Kidney (tissue), 14 donors: ENCODE results near the gene SPECC1. TPM values are rescaled to one million over a fixed set of nuclear protein-coding genes. Genes with fewer than 3 reads are reported as not detected.
"Not testable (repeated sequence)": the region's sequence is repeated elsewhere in the genome, so short reads cannot be mapped to it uniquely, and the experiment has no call there.

Source experiments
- DNase-seq, 5 donors: peaks; one replicate each; pipeline ENCODE4 v3.0.0-alpha.2; 2013 to 2020
- FAIRE-seq: peaks from 2 replicates; lab custom pipeline; 2012; peaks lifted over from hg19 to GRCh38; lab: Jason Lieb, UNC
- H3K27ac ChIP-seq, 2 donors: one replicate each; pipeline ENCODE4 v1.7.0; 2013; ENCODE audit warnings: low read depth in 2 of 2, low read length in 2 of 2, inconsistent platforms in 1 of 2
- H3K27me3 ChIP-seq: one replicate; pipeline ENCODE4 v1.7.1; 2013; ENCODE audit warnings: low read length, inconsistent platforms; ENCODE audit not compliant: control insufficient read depth, insufficient read depth
- H3K36me3 ChIP-seq, 3 donors: one replicate each; pipeline versions ENCODE4 v1.7.0 to v1.7.1; 2013; ENCODE audit warnings: low read length in 3 of 3, control low read depth in 1 of 3, inconsistent platforms in 1 of 3; ENCODE audit not compliant: insufficient read depth in 3 of 3, control insufficient read depth in 2 of 3
- H3K4me1 ChIP-seq, 3 donors: one replicate each; pipeline versions ENCODE4 v1.7.0 to v1.7.1; 2013; ENCODE audit warnings: low read length in 3 of 3, inconsistent platforms in 1 of 3, low read depth in 1 of 3; ENCODE audit not compliant: control insufficient read depth in 2 of 3, insufficient read depth in 2 of 3
- H3K4me3 ChIP-seq, 3 donors: one replicate each; pipeline versions ENCODE4 v1.7.0 to v1.8.1; 2013; ENCODE audit warnings: low read length in 3 of 3, control low read depth in 1 of 3, inconsistent platforms in 1 of 3
- H3K9ac ChIP-seq, 3 donors: one replicate each; pipeline versions ENCODE4 v1.7.0 to v1.7.1; 2013; ENCODE audit warnings: low read length in 3 of 3, control low read depth in 1 of 3, inconsistent platforms in 1 of 3
- H3K9me3 ChIP-seq, 3 donors: one replicate each; pipeline versions ENCODE4 v1.7.0 to v1.7.1; 2013; ENCODE audit warnings: low read length in 3 of 3, control low read depth in 1 of 3, inconsistent platforms in 1 of 3; ENCODE audit not compliant: control insufficient read depth in 2 of 3, insufficient read depth in 1 of 3
- CTCF ChIP-seq: IDR thresholded peaks from 3 replicates; pipeline ENCODE4 v1.5.1; 2012; ENCODE audit warnings: mild to moderate bottlenecking, moderate library complexity, borderline replicate concordance; ENCODE audit not compliant: insufficient read depth; ENCODE audit errors: extremely low read depth
- intact Hi-C: fragments of 100-400 bp; cut with DNase I; formaldehyde crosslinking; loops from one replicate; pipeline ENCODE4 v1.11.1; 2022
- polyA plus RNA-seq: library from polyadenylated mRNA; stranded (reverse); fragments of 350-450 nt; fragmentation: Illumina TruSeq; extraction: RNeasy Lipid Tissue Mini Kit (QIAGEN cat#74804); gene quantifications from one replicate; pipeline ENCODE4 v1.2.3, GENCODE V29; 2014; ENCODE audit warnings: low read depth, low replicate concordance; ENCODE audit not compliant: insufficient read depth
- total RNA-seq: library from RNA; stranded (reverse); fragmentation: NEBNext Ultra II Directional; extraction: Animal tissue kit (Norgen Biotek cat#: 25700); gene quantifications from one replicate; pipeline ENCODE4 v1.2.1, GENCODE V29; 2021
- donor health status: control.
- donor health status: control.
- donor health status: control.
- donor health status: control.
- donor health status: control.
- donor health status: DM: yes; HTN: yes; CAD: no.
- donor health status: Normal renal cell carcinoma (clear cell type).

Gene SPECC1
- total and polyA plus RNA-seq, 2 donors from 2014 or later, result 7.6 to 29.1 TPM

- no peak overlapping the region for H3K27ac ChIP-seq
- intact Hi-C loops, result no loop called here
- H3K9ac ChIP-seq, result no peak overlapping the region
- no peak for TF ChIP-seq CTCF
- DNase-seq (no peak), FAIRE-seq (no peak)
- H3K27me3 ChIP-seq, result no peaks in the 10 kb centered on the region
- H3K4me3 ChIP-seq, result no peak overlapping the region
- H3K4me1 ChIP-seq, result no peaks in the 10 kb centered on the region
- no peaks in the 10 kb centered on the region for H3K9me3 ChIP-seq
- peaks cover 0 to 5% (median 0%) of the 10 kb centered on the region in 3 donors for H3K36me3 ChIP-seq
These were observed 225.1 kb downstream of the SPECC1 start for GRCh38 chr17:20234276-20234675.

- Histone ChIP-seq H3K9me3 (no peaks in the 10 kb centered on the region), H3K4me1 (no peaks in the 10 kb centered on the region), H3K36me3 (no peaks in the 10 kb centered on the region), H3K27ac (no peak overlapping the region), H3K27me3 (no peaks in the 10 kb centered on the region), H3K4me3 (no peak overlapping the region), H3K9ac (no peak overlapping the region)
- intact Hi-C loops, result no loop called here
- DNase-seq (no peak), FAIRE-seq (no peak)
- no peak for TF ChIP-seq CTCF
These were observed 226.6 kb downstream of the SPECC1 start for GRCh38 chr17:20235747-20236146.

- no peak for FAIRE-seq
- no peak overlapping the region for H3K9ac ChIP-seq
- H3K27me3 ChIP-seq, result no peaks in the 10 kb centered on the region
These were observed 227.5 kb downstream of the SPECC1 start for GRCh38 chr17:20236578-20237227.

GRCh38 chr17:20239776-20240175 lies 230.6 kb downstream of the SPECC1 start:
- DNase-seq, result not testable (repeated sequence)

More at GRCh38 chr17:20236578-20237227, 227.5 kb downstream of the SPECC1 start:
- Histone ChIP-seq H3K9me3 (no peaks in the 10 kb centered on the region), H3K27ac (no peak overlapping the region), H3K36me3 (no peaks in the 10 kb centered on the region), H3K4me1 (no peaks in the 10 kb centered on the region), H3K4me3 (no peak overlapping the region)
- no peak for TF ChIP-seq CTCF
- intact Hi-C loops, result no loop called here
- DNase-seq, result no peak

More at GRCh38 chr17:20239776-20240175, 230.6 kb downstream of the SPECC1 start:
- H3K9ac ChIP-seq, H3K4me3 ChIP-seq, H3K27me3 ChIP-seq, H3K9me3 ChIP-seq, H3K27ac ChIP-seq, H3K36me3 ChIP-seq, FAIRE-seq, H3K4me1 ChIP-seq, intact Hi-C loops: not testable (repeated sequence)
